ENCODE results near the gene PRR19.
A peak's percentile ranks its signal among the peaks of the same experiment; 100 is the strongest.

The PRR19 gene

DNA sequence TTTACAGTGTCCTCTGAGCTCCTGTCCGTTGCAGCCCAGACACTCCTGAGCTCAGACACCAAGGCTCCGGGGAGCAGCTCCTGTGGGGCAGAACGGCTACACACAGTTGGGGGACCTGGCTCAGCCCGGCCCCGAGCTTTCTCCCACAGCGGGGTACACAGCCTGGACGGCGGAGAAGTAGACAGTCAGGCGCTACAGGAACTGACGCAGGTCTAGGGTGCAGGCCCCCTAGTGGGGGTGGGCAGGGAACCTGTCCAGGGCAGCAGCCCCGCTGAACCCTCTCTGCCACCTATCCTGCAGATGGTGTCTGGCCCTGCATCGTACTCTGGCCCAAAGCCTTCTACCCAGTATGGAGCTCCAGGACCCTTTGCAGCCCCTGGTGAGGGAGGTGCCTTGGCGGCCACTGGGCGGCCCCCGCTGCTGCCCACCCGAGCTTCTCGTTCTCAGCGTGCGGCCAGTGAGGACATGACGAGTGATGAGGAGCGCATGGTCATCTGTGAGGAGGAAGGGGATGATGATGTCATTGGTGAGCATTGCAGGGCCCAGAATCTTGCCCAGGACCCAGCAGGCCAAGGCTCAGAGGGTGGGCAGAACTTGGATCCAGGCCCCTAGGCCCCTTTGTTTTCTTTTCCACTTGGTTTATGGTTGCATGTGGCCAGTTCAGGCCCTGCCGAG lies 12.9 kb upstream of the PRR19 start:
- TF ChIP-seq, protein P1, sequence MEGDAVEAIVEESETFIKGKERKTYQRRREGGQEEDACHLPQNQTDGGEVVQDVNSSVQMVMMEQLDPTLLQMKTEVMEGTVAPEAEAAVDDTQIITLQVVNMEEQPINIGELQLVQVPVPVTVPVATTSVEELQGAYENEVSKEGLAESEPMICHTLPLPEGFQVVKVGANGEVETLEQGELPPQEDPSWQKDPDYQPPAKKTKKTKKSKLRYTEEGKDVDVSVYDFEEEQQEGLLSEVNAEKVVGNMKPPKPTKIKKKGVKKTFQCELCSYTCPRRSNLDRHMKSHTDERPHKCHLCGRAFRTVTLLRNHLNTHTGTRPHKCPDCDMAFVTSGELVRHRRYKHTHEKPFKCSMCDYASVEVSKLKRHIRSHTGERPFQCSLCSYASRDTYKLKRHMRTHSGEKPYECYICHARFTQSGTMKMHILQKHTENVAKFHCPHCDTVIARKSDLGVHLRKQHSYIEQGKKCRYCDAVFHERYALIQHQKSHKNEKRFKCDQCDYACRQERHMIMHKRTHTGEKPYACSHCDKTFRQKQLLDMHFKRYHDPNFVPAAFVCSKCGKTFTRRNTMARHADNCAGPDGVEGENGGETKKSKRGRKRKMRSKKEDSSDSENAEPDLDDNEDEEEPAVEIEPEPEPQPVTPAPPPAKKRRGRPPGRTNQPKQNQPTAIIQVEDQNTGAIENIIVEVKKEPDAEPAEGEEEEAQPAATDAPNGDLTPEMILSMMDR (IDR thresholded peaks at IDR 0.05; ENCODE audit: low read length, missing control alignments) = no peak
- no peak for DNase-seq (ENCODE audit: low read depth)
- H3K4me3 ChIP-seq (replicated peaks; ENCODE audit: low read depth, low read length) = no peak overlapping the region

DNA sequence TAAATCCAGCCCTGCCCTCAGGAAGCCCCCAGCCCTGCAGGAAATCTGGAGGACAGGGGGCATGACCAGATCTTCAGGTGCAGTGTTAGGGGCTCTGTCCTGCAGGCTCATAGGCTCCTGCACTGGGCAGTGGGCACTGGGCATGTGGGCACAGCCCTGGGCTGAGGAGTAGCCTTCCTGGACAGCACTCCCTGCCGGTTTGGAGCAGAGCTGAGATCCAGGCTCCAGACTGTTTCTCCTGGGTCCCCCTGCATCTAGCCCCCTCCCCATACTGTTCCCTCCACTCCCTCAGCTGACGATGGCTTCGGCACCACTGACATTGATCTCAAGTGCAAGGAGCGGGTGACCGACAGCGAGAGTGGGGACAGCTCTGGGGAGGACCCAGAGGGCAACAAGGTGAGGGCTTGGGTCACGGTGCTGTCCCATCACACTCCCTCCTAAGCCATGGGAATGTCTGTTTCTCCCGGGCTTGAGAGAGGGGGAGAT lies 12.3 kb upstream of the PRR19 start:
- no peak overlapping the region for H3K4me3 ChIP-seq (replicated peaks; ENCODE audit: low read depth, low read length)
- no peak for DNase-seq (ENCODE audit: low read depth)
- TF ChIP-seq, protein P1 (IDR thresholded peaks at IDR 0.05; ENCODE audit: low read length, missing control alignments) = no peak

DNA sequence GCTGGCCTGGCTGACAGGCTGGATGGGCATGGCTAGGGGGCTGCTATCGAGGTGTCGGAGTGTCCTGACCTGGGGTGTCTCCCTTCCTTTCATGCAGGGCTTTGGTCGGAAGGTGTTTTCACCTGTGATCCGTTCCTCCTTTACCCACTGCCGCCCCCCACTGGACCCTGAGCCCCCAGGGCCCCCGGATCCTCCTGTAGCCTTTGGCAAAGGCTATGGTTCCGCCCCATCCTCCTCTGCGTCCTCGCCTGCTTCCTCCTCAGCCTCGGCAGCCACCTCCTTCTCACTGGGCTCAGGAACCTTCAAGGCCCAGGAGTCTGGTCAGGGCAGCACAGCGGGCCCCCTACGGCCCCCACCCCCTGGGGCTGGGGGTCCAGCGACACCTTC lies 11.8 kb upstream of the PRR19 start:
- TF ChIP-seq, protein P1 (IDR thresholded peaks at IDR 0.05; ENCODE audit: low read length, missing control alignments) = no peak
- no peak for DNase-seq (ENCODE audit: low read depth)
- H3K4me3 ChIP-seq (replicated peaks; ENCODE audit: low read depth, low read length) = no peak overlapping the region

DNA sequence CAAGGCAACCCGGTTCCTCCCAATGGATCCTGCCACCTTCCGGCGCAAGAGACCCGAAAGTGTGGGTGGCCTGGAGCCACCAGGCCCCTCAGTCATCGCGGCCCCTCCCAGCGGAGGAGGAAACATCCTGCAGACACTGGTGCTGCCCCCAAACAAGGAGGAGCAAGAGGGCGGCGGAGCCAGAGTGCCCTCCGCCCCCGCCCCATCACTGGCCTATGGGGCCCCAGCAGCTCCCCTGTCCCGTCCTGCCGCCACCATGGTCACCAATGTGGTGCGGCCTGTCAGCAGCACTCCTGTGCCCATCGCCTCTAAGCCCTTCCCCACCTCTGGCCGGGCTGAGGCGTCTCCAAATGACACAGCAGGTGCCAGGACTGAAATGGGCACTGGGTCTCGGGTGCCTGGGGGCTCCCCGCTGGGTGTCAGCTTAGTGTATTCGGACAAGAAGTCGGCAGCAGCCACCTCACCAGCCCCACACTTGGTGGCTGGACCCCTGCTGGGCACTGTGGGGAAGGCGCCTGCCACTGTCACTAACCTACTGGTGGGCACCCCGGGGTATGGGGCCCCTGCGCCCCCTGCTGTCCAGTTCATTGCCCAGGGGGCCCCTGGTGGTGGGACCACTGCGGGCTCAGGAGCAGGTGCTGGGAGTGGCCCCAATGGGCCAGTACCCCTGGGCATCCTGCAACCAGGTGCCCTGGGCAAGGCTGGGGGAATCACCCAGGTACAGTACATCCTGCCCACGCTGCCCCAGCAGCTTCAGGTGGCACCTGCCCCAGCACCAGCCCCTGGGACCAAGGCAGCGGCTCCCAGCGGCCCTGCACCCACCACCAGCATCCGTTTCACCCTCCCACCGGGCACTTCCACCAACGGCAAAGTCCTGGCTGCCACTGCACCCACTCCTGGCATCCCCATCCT lies 11.2 kb upstream of the PRR19 start:
- TF ChIP-seq, protein P1 (IDR thresholded peaks at IDR 0.05; ENCODE audit: low read length, missing control alignments) = peak; percentile 42
- DNase-seq (ENCODE audit: low read depth) = no peak
- H3K4me3 ChIP-seq (replicated peaks; ENCODE audit: low read depth, low read length) = no peak overlapping the region

DNA sequence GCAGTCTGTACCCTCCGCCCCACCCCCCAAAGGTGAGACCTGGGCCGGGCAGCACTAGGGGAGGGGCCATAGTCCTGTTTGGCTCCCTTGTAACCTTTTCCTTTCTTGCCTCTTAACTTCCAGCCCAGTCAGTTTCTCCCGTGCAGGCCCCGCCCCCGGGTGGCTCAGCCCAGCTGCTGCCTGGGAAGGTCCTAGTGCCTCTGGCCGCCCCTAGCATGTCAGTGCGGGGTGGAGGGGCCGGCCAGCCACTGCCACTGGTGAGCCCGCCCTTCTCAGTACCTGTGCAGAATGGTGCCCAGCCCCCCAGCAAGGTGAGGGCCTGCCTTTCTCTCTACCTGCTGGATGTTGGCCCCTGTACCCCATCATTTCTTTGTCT lies 10.5 kb upstream of the PRR19 start:
- TF ChIP-seq, protein P1 (IDR thresholded peaks at IDR 0.05; ENCODE audit: low read length, missing control alignments) = no peak
- H3K4me3 ChIP-seq (replicated peaks; ENCODE audit: low read depth, low read length) = no peak overlapping the region
- DNase-seq (ENCODE audit: low read depth) = no peak

GRCh38 chr19:42292042-42292960 lies 9.6 kb upstream of the PRR19 start:
- TF ChIP-seq, protein P1 (IDR thresholded peaks at IDR 0.05; ENCODE audit: low read length, missing control alignments) = no peak
- DNase-seq (ENCODE audit: low read depth) = no peak
- no peak overlapping the region for H3K4me3 ChIP-seq (replicated peaks; ENCODE audit: low read depth, low read length)
